ENCODE results near the gene CIRBP.
A peak's percentile ranks its signal among the peaks of the same experiment; 100 is the strongest.
"Not testable (repeated sequence)": the region's sequence is repeated elsewhere in the genome, so short reads cannot be mapped to it uniquely, and the experiment has no call there.

Gene CIRBP

GRCh38 chr19:1293782-1294604 lies 24.9 kb downstream of the CIRBP start:
- DNase-seq: no peak

DNA sequence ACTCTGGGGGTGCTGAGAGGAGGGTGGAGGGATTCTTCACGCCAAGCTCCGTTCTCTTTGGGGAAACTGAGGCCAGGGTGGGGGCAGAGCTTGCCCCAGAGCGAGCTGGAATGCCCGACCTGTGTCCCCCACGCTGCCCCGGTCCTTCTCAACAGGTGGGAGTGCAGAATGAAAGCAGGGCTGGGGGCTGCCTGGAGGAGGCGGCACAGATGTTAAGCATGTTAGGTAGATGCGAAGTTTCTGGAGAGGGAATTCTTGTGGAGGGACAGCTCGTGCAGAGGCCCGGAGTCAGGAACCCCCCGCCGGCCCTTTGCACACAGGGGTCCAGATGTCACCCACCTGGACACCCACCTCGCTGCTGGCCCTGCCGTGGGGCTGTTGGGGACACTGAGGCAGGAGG lies 25.6 kb downstream of the CIRBP start:
- no peak for DNase-seq

GRCh38 chr19:1295169-1296012 lies 26.3 kb downstream of the CIRBP start:
- DNase-seq: peak in 1 of 2 donors; percentile 9

GRCh38 chr19:1296078-1296477 lies 26.9 kb downstream of the CIRBP start:
- DNase-seq: no peak

DNA sequence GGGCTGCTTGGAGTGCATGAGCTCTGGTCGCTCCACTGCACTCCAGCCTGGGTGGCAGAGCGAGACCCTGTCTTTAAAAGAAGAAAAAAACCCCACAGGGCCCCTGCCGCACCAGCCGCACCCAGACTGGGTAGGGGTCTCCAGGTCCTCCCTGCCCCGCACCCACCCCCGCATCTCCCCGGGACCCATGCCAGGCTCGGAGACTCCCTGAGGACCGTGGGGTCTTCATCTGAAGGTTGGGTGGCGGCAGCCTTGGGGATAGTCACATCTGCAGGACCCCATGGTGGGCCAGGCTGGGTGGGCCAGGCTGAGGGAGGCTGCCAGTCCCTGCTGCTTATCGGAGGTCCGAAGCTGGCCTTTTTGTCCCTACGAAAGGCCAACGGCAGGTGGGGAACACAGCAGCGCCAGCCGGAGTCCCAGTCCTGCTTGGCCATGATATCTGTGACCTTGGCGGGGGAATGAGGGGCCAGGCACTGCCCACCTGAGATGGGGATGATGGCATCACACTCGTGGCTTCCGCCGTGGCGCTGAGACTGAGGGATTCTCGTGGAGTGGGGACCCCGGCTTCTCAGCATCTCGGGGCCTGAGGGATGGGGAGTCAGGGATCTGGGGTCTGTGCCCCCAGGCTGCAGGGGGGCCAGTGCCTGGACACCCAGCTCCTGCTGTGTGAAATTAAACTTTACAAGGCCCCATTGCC lies 27.6 kb downstream of the CIRBP start:
- no peak for DNase-seq

GRCh38 chr19:1298235-1298634 lies 29.1 kb downstream of the CIRBP start:
- DNase-seq: no peak

DNA sequence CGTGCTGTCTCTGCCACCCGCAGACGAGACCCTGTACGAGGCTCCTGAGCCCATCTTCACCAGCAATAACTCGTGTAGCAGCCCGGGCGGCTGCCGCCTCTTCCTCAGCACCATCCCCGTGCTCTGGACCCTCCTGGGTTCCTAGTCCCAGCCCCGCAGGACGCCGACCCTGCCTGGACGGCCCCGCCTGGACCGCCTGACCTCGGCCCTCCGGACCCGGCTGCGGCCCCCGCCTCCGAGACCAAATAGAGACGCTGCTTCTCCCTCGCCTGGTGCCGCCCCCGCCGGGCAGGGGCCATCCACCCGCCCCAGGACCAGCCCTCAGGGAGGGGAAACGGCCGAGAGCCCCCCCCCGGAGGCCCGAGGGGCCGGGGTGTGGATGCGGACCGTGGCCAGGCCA lies 30.7 kb downstream of the CIRBP start:
- DNase-seq: no peak

DNA sequence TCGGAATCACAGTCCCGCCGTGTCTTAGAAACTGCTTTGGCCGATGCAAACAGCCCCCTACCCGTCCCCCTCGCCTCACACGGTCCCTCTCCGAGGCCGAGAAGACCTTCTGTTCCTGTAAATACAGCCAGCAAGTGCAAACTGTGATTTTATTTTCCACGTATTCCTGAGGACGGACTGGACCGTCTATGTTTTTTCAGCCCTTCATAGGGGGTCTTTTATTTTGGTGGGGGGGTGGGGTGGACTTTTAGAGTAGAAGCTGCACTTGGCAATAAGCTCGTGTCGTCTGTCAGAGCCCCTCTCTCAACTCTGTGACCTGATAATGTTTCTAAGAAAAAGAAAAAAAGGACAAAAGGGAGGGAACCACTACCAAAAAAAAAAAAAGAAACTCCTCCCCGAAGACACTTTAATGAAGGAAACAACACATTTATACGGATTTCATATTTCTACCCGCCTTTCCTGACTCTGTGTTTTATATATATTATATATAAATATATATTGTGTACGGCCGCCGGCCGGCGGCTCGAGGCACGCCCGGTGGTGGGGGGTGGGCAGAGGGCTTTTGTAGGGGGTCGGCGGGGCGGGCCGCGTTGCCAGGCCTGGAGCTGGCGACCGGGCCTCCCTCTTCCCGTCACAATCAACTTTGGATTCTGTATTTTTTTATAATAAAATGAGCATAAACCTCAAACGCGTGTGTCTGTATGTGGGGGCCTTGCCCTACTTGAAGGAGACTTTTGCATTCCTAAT lies 31.8 kb downstream of the CIRBP start:
- DNase-seq: no peak

DNA sequence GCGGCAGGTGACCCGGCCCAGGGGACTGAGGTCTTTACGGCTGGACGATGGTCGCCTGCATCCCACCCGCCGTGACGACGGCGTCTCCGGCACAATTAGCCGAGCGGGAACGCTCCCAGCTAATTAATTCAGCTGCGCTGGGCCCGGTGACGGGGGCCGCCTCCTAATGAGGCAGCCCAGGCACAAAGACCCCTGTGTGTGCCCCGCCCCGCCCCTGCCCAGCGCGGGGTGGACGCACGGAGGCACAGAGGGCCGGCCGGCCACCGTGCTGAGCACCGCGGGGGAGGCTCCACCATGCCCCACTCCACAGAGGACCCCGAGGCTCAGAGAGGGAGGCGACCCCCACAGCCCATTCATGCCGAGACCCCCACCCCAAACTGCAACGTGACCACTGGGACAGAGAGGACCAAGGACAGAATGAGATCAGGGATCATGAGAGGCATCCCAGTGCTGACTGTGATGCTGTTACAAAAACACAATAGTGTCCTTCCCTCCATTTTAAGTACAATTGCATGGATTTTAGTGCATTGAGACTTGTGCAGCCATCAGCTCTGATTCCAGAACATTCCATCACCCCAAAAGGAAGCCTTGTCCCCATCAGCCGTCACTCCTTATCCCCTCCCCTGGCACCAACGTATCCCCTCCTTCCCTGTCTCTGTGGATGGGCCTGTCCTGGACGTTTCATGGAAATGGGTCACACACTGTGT lies 33.6 kb downstream of the CIRBP start:
- no peak for DNase-seq

- DNase-seq: no peak
Observed at GRCh38 chr19:1304197-1304924, 35.2 kb downstream of the CIRBP start.

DNA sequence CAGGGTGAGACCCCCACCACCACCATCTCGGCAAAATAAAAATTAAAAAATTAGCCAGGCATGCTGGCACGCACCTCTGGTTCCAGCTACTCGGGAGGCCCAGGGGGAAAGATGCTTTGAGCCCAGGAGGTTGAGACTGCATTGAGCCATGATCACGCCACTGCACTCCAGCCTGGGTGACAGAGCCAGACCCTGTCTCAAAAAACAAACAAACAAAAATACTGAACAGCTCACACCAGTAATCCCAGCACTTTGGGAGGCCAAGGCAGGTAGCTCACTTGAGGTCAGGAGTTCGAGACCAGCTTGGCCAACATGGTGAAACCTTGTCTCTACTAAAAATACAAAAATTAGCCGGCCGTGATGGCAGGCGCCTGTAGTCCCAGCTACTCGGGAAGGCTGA lies 36.2 kb downstream of the CIRBP start:
- not testable (repeated sequence) for DNase-seq

- DNase-seq: no peak
Observed at GRCh38 chr19:1307320-1307719, 38.2 kb downstream of the CIRBP start.

- no peak for DNase-seq
Observed at GRCh38 chr19:1307755-1308303, 38.7 kb downstream of the CIRBP start.

GRCh38 chr19:1308718-1309117 lies 39.6 kb downstream of the CIRBP start:
- no peak for DNase-seq

DNA sequence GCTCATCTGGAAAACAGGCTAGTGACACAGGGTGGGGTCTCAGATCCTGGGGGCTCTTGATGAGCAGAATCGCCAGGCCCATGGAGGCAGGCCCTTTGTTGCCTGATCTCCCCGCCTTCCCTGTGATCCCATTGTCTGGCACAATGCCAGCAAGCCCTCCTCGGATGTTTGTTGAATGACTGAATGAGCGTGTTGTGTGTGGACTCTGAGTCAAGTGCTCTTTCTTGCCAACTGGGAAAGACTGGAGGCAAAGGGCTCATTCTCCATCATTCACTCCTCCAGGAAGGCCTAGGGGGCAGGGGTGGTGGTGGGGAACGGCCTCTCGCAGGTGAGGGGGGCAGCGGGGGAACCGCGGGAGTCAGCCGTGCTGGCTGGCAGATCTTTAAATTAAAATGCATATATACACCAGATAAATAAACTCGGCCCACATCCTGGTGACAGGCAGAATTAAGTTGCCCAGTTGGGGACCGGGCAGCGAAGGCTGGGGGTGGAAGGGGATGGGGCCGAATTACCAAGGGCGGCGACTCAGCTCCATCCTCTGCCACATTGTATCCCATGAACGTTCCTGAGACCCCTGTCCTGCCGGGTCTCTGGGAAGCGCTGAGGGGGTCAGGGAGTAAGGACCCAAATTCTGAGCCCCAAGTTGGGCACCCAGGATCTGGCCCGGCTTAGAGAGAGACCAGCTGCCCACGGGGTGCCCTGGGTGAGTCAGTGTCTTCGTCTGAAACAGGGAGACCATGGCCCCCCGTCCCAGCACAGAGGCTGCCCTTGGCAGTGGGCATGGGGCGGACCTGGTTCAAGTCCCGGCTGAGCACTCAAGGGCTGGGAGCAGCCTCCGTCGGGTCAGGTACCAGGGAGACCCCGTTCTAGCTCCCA lies 41.1 kb downstream of the CIRBP start:
- DNase-seq: no peak

GRCh38 chr19:1310853-1311180 lies 41.7 kb downstream of the CIRBP start:
- no peak for DNase-seq

DNA sequence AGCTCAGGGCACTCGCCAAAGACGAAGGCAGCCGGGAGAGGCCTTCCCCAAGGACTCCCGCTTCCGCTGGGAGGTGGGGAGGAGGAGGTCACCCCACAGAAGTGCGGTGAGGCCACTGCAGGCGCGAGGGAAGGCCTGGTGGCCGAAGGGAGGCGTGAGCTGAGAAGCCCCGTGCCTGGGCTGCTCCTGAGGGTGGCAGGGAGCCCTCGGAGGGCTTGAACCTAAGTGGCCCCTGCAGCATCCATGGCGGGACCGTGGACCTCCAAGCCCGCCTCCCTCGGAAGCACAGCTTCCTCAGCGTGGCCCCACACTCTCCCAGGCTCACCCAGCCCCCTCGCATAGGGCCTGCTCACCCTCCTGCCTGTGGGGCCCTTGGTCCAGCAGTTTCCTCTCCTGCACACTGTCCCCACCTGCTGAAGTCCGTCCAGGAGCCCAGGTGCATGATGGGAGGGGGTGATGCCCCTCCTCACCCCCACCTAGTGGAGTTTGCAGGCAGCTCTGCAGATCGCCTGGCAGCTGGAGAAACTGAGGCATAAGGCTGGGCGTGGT lies 42.5 kb downstream of the CIRBP start:
- no peak for DNase-seq

GRCh38 chr19:1312767-1313694 lies 43.9 kb downstream of the CIRBP start:
- DNase-seq: no peak
